ENCODE measurements around the gene POU3F1. TPM values are rescaled to one million over a fixed set of nuclear protein-coding genes. Genes with fewer than 3 reads are reported as not detected.

POU3F1 gene
- total RNA-seq, 4 donors from 2014 or later: 0.20 TPM; not detected in 3

- H3K36me3 ChIP-seq: peaks cover 3 to 56% of the 10 kb centered on the region in 2 donors
- WGBS, 2 donors (ENCODE audit: low coverage in 1 of 2): 86 to 90% methylated on average over 2 to 4 of the region's 19 CpGs
- H3K27me3 ChIP-seq: no peaks in the 10 kb centered on the region
- H3K4me3 ChIP-seq: no peak overlapping the region
- peaks cover 3 to 29% (median 18%) of the 10 kb centered on the region in 3 donors for H3K4me1 ChIP-seq
- H3K9me3 ChIP-seq: no peaks in the 10 kb centered on the region
- ATAC-seq: no peak
- no peak overlapping the region for H3K27ac ChIP-seq
- TF ChIP-seq POLR2A (IDR thresholded peaks at IDR 0.05): no peak
- no peak for TF ChIP-seq EP300 (IDR thresholded peaks at IDR 0.05)
- no peak for TF ChIP-seq CTCF (IDR thresholded peaks at IDR 0.05)
- no peak for TF ChIP-seq POLR2AphosphoS5 (IDR thresholded peaks at IDR 0.05)
Observed at GRCh38 chr1:38027201-38028104, 19.1 kb downstream of the POU3F1 start.

- no peak overlapping the region for H3K4me3 ChIP-seq
- 65% methylated on average over 6 of the region's 8 CpGs; no CpG with 5 or more reads in 1 of the 2 donors for WGBS, 2 donors (ENCODE audit: low coverage in 1 of 2)
- no peak for ATAC-seq
- TF ChIP-seq POLR2AphosphoS5 (IDR thresholded peaks at IDR 0.05): no peak
- peak in 2 of 4 experiments; percentile 26 to 52 for TF ChIP-seq CTCF (IDR thresholded peaks at IDR 0.05)
- no peaks in the 10 kb centered on the region for H3K27me3 ChIP-seq
- no peaks in the 10 kb centered on the region for H3K9me3 ChIP-seq
- H3K27ac ChIP-seq: no peak overlapping the region
- peaks cover 3 to 64% of the 10 kb centered on the region in 2 donors for H3K36me3 ChIP-seq
- H3K4me1 ChIP-seq: peaks cover 3 to 29% (median 18%) of the 10 kb centered on the region in 3 donors
Observed at GRCh38 chr1:38026592-38027200, 19.9 kb downstream of the POU3F1 start.

- no peaks in the 10 kb centered on the region for H3K27me3 ChIP-seq
- no peak overlapping the region for H3K27ac ChIP-seq
- no peak overlapping the region for H3K4me3 ChIP-seq
- WGBS, 2 donors (ENCODE audit: low coverage in 1 of 2): 63 to 87% methylated on average over 3 to 5 of the region's 6 CpGs
- ATAC-seq: no peak
- peaks cover 3 to 25% (median 18%) of the 10 kb centered on the region in 3 donors for H3K4me1 ChIP-seq
- H3K9me3 ChIP-seq: no peaks in the 10 kb centered on the region
- H3K36me3 ChIP-seq: peaks cover 3 to 74% of the 10 kb centered on the region in 2 donors
- no peak for TF ChIP-seq POLR2AphosphoS5 (IDR thresholded peaks at IDR 0.05)
- no peak for TF ChIP-seq CTCF (IDR thresholded peaks at IDR 0.05)
- no peak for TF ChIP-seq EP300 (IDR thresholded peaks at IDR 0.05)
- no peak for TF ChIP-seq POLR2A (IDR thresholded peaks at IDR 0.05)
Observed at GRCh38 chr1:38025664-38026063, 20.9 kb downstream of the POU3F1 start.

GRCh38 chr1:38025233-38025632 lies 21.4 kb downstream of the POU3F1 start:
- peaks cover 3 to 78% of the 10 kb centered on the region in 2 donors for H3K36me3 ChIP-seq
- H3K4me1 ChIP-seq: peaks cover 3 to 21% (median 14%) of the 10 kb centered on the region in 3 donors
- TF ChIP-seq POLR2AphosphoS5 (IDR thresholded peaks at IDR 0.05): no peak
- TF ChIP-seq CTCF (IDR thresholded peaks at IDR 0.05): no peak
- TF ChIP-seq EP300 (IDR thresholded peaks at IDR 0.05): no peak
- no peaks in the 10 kb centered on the region for H3K27me3 ChIP-seq
- no peak for ATAC-seq
- 100% methylated on average over 1 of the region's 2 CpGs; no CpG with 5 or more reads in 1 of the 2 donors for WGBS, 2 donors (ENCODE audit: low coverage in 1 of 2)
- no peaks in the 10 kb centered on the region for H3K9me3 ChIP-seq
- H3K4me3 ChIP-seq: no peak overlapping the region
- no peak overlapping the region for H3K27ac ChIP-seq

Measured in gastroesophageal sphincter (tissue), 4 donors.